DMS114 treated with DMSO at 0.1 percent for 48 hours (cell line): ENCODE measurements around the gene RIT1.
"Not testable (repeated sequence)": the region's sequence is repeated elsewhere in the genome, so short reads cannot be mapped to it uniquely, and the experiment has no call there.

Experiments used
- DNase-seq: peaks from one replicate; lab custom pipeline; 2025; ENCODE audit not compliant: unreplicated experiment; lab: John Stamatoyannopoulos, UW

Gene RIT1

GRCh38 chr1:155934097-155934935 is 23.2 kb upstream of the RIT1 start, which contains the start of gene KHDC4:
Gene KHDC4, minus strand, starts transcription at chr1:155934413. Its CDS starts 40 bp downstream, at chr1:155934373.
- DNase-seq: peak; percentile 100

GRCh38 chr1:155933591-155934096 is 22.5 kb upstream of the RIT1 start:
- no peak for DNase-seq

DNA sequence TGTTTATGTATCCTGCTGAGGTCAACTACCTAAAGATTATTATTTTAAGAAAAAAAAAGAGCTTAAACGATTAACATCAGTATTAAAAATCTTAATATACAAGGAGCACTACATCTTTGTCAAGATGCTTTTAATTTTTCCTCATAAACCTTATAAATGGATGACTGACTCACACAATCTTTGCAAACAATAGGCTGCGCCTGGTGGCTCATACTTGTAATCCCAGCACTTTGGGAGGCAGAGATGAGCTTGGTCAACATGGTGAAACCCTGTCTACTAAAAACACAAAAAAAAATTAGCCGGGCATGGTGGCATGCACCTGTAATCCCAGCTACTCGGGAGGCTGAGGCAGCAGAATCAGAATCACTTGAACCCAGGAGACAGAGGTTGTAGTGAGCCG is 21.3 kb upstream of the RIT1 start:
- no peak for DNase-seq

- no peak for DNase-seq
Observed at GRCh38 chr1:155932081-155932480, 20.9 kb upstream of the RIT1 start.

- DNase-seq: no peak
Observed at GRCh38 chr1:155931332-155932038, 20.3 kb upstream of the RIT1 start.

DNA sequence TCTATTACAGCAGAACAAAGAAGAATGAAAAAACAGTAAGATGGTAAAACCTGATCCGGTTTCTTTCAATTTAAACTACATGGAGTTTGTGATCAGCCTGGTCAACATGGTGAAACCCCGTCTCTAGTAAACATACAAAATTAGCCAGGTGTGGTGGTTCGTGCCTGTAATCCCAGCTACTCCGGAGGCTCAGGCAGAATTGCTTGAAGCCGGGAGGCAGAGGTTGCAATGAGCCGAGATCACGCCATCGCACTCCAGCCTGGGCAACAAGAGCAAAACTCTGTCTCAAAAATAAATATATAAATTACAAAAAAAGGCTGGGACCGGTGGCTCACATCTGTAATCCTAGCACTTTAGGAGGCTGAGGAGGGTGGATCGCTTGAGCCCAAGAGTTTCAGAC is 19.6 kb upstream of the RIT1 start:
- DNase-seq: not testable (repeated sequence)

- DNase-seq: no peak
Observed at GRCh38 chr1:155929057-155929456, 17.9 kb upstream of the RIT1 start.

DNA sequence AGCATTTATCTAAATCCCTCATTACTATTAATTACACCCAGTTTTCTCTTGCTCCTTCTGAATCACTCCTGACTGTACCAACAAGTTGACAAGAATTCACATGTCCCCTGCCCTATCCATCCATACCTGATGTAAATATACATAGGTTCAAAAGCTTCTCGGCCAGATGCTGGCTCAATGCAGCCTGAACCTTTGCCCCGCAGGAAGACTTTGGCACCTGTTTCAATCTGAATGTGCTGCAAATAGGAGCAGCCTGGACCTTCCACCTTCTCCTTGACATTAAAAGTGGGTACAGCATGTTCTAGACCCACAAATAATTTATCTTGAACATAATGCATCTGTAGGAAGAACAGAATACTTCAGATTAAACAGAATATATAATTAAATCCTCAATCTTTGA is 14.4 kb upstream of the RIT1 start:
- no peak for DNase-seq

GRCh38 chr1:155920717-155921116 is 9.6 kb upstream of the RIT1 start:
- no peak for DNase-seq

- no peak for DNase-seq
Observed at GRCh38 chr1:155919801-155920200, 8.7 kb upstream of the RIT1 start.

DNA sequence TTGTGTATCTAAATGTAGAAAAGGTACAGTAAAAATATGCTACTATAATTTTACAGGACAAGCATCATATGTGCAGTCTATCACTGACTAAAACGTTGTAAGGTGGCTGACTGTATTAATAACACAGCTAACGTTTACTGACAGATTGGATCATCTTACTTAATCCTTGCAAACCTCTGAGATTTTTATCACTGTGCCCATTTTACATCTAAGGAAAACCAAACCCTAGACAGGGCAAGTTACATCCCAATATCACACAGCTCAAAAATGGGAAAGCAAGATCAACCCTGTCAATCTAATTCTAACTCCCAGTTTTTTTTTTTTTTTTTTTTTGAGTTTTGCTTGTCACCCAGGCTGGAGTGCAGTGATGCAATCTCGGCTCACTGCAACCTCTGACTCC is 7.5 kb upstream of the RIT1 start:
- DNase-seq: no peak

DNA sequence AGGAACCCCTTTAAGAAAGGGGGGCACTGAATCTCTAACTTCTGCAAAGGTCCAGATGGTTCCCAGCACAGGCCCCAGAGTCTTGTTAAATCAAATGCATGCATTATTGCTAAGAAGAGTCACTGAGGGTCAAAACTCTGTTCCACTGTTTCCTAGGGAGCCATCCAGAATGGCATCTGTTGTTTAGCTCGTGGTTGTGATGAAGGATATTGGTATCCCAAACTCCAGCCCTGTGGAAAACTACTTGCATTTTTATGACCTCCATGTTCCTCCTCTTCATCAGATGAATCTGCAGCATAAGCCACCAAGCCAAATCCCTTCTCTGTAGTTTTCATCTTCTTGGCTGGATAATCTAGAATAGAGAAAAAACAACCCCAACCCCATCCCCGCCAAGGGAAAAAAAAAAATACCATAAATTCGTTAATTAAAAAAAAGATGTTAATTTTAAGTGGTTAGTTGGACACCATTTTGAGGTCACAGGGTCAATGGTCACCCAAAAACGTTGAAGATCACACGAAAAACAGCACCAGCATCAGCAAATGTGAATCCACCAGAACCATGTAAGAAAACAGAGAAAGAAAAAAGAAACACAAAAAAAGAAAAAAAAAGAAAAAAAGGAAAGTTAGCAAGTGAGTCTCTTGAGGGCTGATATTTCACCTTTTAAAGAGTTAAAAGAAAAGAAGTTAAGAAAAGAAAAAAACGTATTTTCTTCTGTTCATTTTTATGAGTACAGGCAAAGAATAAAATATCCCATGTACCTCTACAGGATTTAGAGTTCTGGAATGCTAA is 3.0 kb upstream of the RIT1 start:
- no peak for DNase-seq

- DNase-seq: no peak
Observed at GRCh38 chr1:155912056-155912536, 947 bp upstream of the RIT1 start.

DNA sequence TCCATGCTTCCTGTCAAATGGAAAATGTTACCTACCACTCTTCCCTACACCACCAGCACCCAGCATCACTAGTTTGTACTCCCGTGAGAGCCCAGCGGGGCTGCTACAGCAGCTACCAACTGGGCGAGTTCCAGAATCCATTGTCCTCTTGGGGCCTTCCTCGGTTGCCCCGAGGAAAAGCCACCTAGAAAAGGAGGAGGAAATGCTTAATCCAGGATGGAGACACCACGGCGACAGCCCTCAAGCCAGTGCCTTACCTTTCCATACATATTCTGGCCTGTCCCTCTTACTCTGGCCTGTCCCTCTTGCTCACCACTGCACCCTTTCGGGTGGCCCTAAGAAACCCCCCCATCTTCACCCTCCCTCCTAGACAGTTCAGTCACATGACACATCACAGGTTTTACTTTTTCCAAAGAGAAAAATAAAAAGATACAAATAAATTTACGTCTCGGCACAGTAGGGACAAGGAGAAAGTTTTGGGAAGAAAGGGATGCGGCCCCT is 478 bp downstream of the RIT1 start:
- DNase-seq: peak; percentile 68

GRCh38 chr1:155909894-155910293 is 1.3 kb downstream of the RIT1 start:
- no peak for DNase-seq

DNA sequence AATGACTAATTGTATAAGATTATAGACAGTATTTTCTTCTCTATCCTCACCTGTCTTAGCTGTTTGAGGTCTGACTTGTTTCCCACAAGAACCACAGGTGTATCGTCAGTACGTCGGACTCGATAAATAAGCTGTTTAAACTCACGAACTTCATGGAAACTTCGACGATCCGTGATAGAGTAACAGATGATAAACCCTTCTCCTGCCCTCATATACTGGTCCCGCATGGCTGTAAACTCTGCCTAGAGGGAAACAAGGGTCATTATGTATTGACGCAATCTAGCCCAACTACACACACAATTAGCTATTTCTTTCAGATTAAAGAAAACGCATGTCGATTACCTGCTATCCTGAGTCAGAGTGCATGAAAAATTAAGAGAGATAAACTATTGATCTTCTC is 6.9 kb downstream of the RIT1 start:
- DNase-seq: no peak

DNA sequence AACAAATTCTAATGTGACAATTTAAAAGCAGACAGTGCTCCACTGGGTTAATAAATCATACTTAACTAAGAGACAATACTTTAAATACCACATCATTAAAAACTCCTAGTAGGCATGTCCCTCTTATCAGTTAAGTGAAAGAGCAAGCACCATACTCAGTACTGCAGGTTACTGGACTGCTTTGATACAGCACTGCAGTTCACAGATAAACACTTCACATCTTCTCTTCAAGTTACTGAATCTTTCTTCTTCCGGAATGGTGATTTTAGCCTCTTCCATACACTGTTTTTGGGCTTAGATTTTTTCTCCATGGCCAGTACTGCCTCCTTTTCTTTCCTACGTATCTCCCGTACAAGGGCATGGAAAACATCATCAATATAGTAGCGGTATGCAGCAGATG is 11.0 kb downstream of the RIT1 start:
- no peak for DNase-seq

- no peak for DNase-seq
Observed at GRCh38 chr1:155899683-155900082, 11.5 kb downstream of the RIT1 start.

DNA sequence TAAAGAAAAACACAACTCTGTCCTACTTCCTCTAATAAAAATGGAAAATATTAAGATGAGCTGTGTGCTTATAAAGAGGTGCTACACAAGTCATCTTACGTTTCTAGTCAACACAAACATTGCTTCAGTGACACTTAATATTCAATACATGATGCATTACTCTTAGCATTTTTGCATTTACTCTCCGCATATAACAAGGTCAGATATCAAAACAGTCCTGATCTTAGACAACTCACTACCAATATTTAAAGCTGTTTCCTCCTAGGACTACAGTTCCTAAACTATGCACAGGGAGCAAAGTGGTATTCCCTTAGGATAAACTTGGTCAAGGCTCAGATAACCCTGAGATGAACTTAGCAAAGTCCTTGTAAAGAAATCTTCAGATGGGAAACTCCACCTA is 12.3 kb downstream of the RIT1 start:
- no peak for DNase-seq

DNA sequence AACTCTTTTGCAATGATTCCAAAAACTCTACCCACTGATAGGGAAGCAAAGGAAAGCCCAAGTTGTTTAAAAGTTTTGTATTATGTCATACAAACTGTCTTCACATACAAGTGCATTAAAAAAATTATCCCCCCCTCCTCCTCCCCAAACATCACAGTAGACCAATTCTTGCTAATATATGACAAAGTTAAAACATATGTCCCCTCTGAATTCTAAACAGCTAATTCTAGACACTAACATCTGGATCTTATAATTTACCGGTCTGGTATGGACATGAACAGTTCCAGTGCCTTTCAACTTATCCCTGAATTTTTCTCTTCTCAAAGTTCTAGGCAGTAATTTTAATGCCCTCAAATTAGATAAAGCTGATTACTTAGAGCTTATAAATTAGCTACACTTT is 13.4 kb downstream of the RIT1 start:
- DNase-seq: no peak

- DNase-seq: not testable (repeated sequence)
Observed at GRCh38 chr1:155896476-155896875, 14.7 kb downstream of the RIT1 start.
